IMR-90 (cell line): ENCODE measurements around the gene CDK5. TPM values are rescaled to one million over a fixed set of nuclear protein-coding genes. Genes with fewer than 3 reads are reported as not detected.

Experiments used
- ATAC-seq: fragments of 200-7000 bp; cut with Tn5 transposase; 2 replicates; pipeline ENCODE4 v1.9.1; 2020; ENCODE audit warnings: low read depth, mild to moderate bottlenecking, moderate library complexity
- BruUV-seq: library from RNA; stranded (reverse); fragments of 400-500 nt; replicated peaks from 2 replicates; lab custom pipeline; 2021; lab: Mats Ljungman, UMichigan
- CTCF ChIA-PET: fragments of 300-600 bp; formaldehyde crosslinking; extraction: SDS; loops from one replicate; lab custom pipeline; 2021; ENCODE audit warnings: antibody characterized with exemption; lab: Yijun Ruan, JAX
- POLR2A ChIA-PET: fragments of 300-600 bp; sonication (Branson Sonifier 250); formaldehyde crosslinking; loops from one replicate; lab custom pipeline; 2022; ENCODE audit warnings: antibody characterized with exemption; ENCODE audit not compliant: unreplicated experiment; lab: Charles Lee
- DNase-seq: peaks from one replicate; pipeline ENCODE4 v3.0.0; 2013
- H2AFZ ChIP-seq: replicated peaks from 2 replicates; pipeline ENCODE3; 2013; ENCODE audit warnings: low read length, mild to moderate bottlenecking; ENCODE audit not compliant: poor library complexity
- H2AK5ac ChIP-seq: 2 replicates; pipeline ENCODE4 v1.6.1; 2013; ENCODE audit warnings: low read depth, low read length, inconsistent platforms
- H2AK9ac ChIP-seq: replicated peaks from 2 replicates; pipeline ENCODE3; 2013; ENCODE audit warnings: mild to moderate bottlenecking, low read depth, low read length, moderate library complexity; ENCODE audit not compliant: poor library complexity
- H2BK120ac ChIP-seq: 2 replicates; pipeline ENCODE4 v1.6.1; 2013; ENCODE audit warnings: low read depth, low read length, inconsistent platforms
- H2BK15ac ChIP-seq: 3 replicates; pipeline ENCODE4 v1.6.1; 2013; ENCODE audit warnings: low read depth, low read length, inconsistent platforms
- H2BK20ac ChIP-seq: 2 replicates; pipeline ENCODE4 v1.6.1; 2013; ENCODE audit warnings: low read depth, mild to moderate bottlenecking, inconsistent platforms, low read length, moderate library complexity
- H2BK5ac ChIP-seq: 2 replicates; pipeline ENCODE4 v1.6.1; 2013; ENCODE audit warnings: mild to moderate bottlenecking, low read depth, low read length, inconsistent platforms; ENCODE audit not compliant: poor library complexity, severe bottlenecking
- H3K14ac ChIP-seq: replicated peaks from 2 replicates; pipeline ENCODE4 v1.6.1; 2013; ENCODE audit warnings: low read depth, low read length, inconsistent platforms
- H3K18ac ChIP-seq: 2 replicates; pipeline ENCODE4 v1.6.1; 2013; ENCODE audit warnings: low read depth, low read length, control low read depth
- H3K23ac ChIP-seq: 2 replicates; pipeline ENCODE4 v1.6.1; 2013; ENCODE audit warnings: low read depth, low read length, inconsistent platforms
- H3K27ac ChIP-seq: 2 replicates; pipeline ENCODE4 v1.5.1; 2013; ENCODE audit warnings: mild to moderate bottlenecking, control low read depth, low read length; ENCODE audit not compliant: insufficient read depth
- H3K27me3 ChIP-seq: 2 replicates; pipeline ENCODE4 v1.6.1; 2013; ENCODE audit warnings: low read length; ENCODE audit not compliant: control insufficient read depth, insufficient read depth
- H3K36me3 ChIP-seq: 2 replicates; pipeline ENCODE4 v1.6.1; 2013; ENCODE audit warnings: low read length, mixed read lengths; ENCODE audit not compliant: control insufficient read depth, insufficient read depth
- H3K4ac ChIP-seq: 2 replicates; pipeline ENCODE4 v1.6.1; 2013; ENCODE audit warnings: low read depth, low read length, inconsistent platforms
- H3K4me1 ChIP-seq: 2 replicates; pipeline ENCODE4 v1.6.1; 2013; ENCODE audit warnings: low read length, mixed read lengths; ENCODE audit not compliant: control insufficient read depth, insufficient read depth
- H3K4me2 ChIP-seq: 2 replicates; pipeline ENCODE4 v1.6.1; 2013; ENCODE audit warnings: low read depth, mild to moderate bottlenecking, control low read depth, low read length, moderate library complexity
- H3K4me3 ChIP-seq: 2 replicates; pipeline ENCODE4 v1.5.1; 2013; ENCODE audit warnings: low read depth, mild to moderate bottlenecking, control low read depth, low read length, moderate library complexity; ENCODE audit not compliant: insufficient read depth
- H3K56ac ChIP-seq: 2 replicates; pipeline ENCODE4 v1.6.1; 2013; ENCODE audit warnings: low read length, inconsistent platforms; ENCODE audit not compliant: insufficient read depth; ENCODE audit errors: extremely low read depth
- H3K79me1 ChIP-seq, 2 experiments: 2 replicates each; pipeline ENCODE4 v1.6.1; 2013; ENCODE audit warnings: low read length in 2 of 2, inconsistent platforms in 1 of 2, low read depth in 1 of 2
- H3K9ac ChIP-seq: 2 replicates; pipeline ENCODE4 v1.6.1; 2013; ENCODE audit warnings: low read depth, low read length, control low read depth
- H3K9me1 ChIP-seq: 2 replicates; pipeline ENCODE4 v1.6.1; 2013; ENCODE audit warnings: low read length, inconsistent platforms; ENCODE audit not compliant: insufficient read depth
- H3K9me3 ChIP-seq: 2 replicates; pipeline ENCODE4 v1.6.1; 2013; ENCODE audit warnings: low read length; ENCODE audit not compliant: control insufficient read depth, insufficient read depth
- H4K20me1 ChIP-seq: 2 replicates; pipeline ENCODE4 v1.6.1; 2013; ENCODE audit warnings: low read length, inconsistent platforms; ENCODE audit not compliant: insufficient read depth
- H4K5ac ChIP-seq: 2 replicates; pipeline ENCODE4 v1.6.1; 2013; ENCODE audit warnings: mild to moderate bottlenecking, low read depth, low read length, control low read depth
- H4K8ac ChIP-seq, 2 experiments: 2 replicates each; pipeline ENCODE4 v1.6.1; 2013; ENCODE audit warnings: low read depth in 2 of 2, low read length in 2 of 2, control low read depth in 1 of 2, inconsistent platforms in 1 of 2
- H4K91ac ChIP-seq: 2 replicates; pipeline ENCODE4 v1.6.1; 2013; ENCODE audit warnings: low read depth, low read length, inconsistent platforms; ENCODE audit not compliant: insufficient read depth
- BHLHE40 ChIP-seq: fragments of 150-350 bp; IDR thresholded peaks from 2 replicates; pipeline ENCODE4 v1.6.1; 2016; ENCODE audit warnings: mild to moderate bottlenecking, low read depth, low read length
- MAFK ChIP-seq: IDR thresholded peaks from 2 replicates; pipeline ENCODE4 v1.6.1; 2012; ENCODE audit warnings: low read depth, low read length, improper control_type of control experiment
- MAZ ChIP-seq: IDR thresholded peaks from 2 replicates; pipeline ENCODE4 v1.6.1; 2012; ENCODE audit warnings: low read depth, mild to moderate bottlenecking, low read length, improper control_type of control experiment, moderate library complexity, borderline replicate concordance
- RFX5 ChIP-seq: IDR thresholded peaks from 2 replicates; pipeline ENCODE4 v1.8.0; 2012; ENCODE audit warnings: low read depth, mild to moderate bottlenecking, low read length, moderate library complexity
- WGBS, 2 experiments: methylation state at CpG; one replicate each; pipeline versions ENCODE4 v1.1.5 to v1.1.7; 2013; ENCODE audit warnings: missing lambda C conversion rate in 2 of 2; ENCODE audit not compliant: insufficient read length in 1 of 2; ENCODE audit errors: extremely low coverage in 2 of 2; 5-methylcytosine and 5-hydroxymethylcytosine counted together
- dilution Hi-C: fragments of 300-500 bp; cut with HindIII; formaldehyde crosslinking; loops from one replicate; pipeline ENCODE4 v1.14.3; 2018; ENCODE audit warnings: low sequenced_read_pairs; ENCODE audit not compliant: unreplicated experiment
- in situ Hi-C: fragments of 300-500 bp; cut with MboI; formaldehyde crosslinking; loops from 3 replicates; pipeline ENCODE4 v1.14.3; 2019; ENCODE audit warnings: low sequenced_read_pairs, inconsistent platforms, mixed read lengths
- intact Hi-C: fragments of 100-400 bp; cut with micrococcal nuclease; formaldehyde crosslinking; loops from 2 replicates; pipeline ENCODE4 v1.10.0; 2022
- polyA plus RNA-seq, 3 experiments: library from polyadenylated mRNA; depleted of rRNA; stranded (reverse); fragments of >200 nt; gene quantifications; 2 replicates each; pipeline ENCODE4 v1.2.3, GENCODE V29; 2012; ENCODE audit warnings: low replicate concordance in 1 of 3
- total RNA-seq: library from RNA; depleted of rRNA; stranded (reverse); fragments of >200 nt; gene quantifications from 2 replicates; pipeline ENCODE4 v1.2.3, GENCODE V29; 2012

The CDK5 gene
- total and polyA plus RNA-seq, 2 of the 4 experiments (the other 2 are of a cell fraction): 22.4 to 34.8 TPM

GRCh38 chr7:151064993-151065392 is 7.3 kb upstream of the CDK5 start:
- dilution Hi-C loops: no loop called here

More at GRCh38 chr7:151064993-151065392, 7.3 kb upstream of the CDK5 start:
- H3K27me3 ChIP-seq: no peaks in the 10 kb centered on the region
- H3K23ac ChIP-seq: no peak overlapping the region
- no peak overlapping the region for H4K8ac ChIP-seq
- no peak overlapping the region for H2AK9ac ChIP-seq
- intact Hi-C loops (no loop called here), in situ Hi-C loops (no loop called here)
- H3K9me1 ChIP-seq: peaks cover 8% of the 10 kb centered on the region; the same call in 1 of the 2 replicates
- no peak overlapping the region for H3K4me2 ChIP-seq
- no peak overlapping the region for H4K5ac ChIP-seq
- no peak overlapping the region for H2BK5ac ChIP-seq
- peaks cover 50% of the 10 kb centered on the region for H3K36me3 ChIP-seq
- no peak overlapping the region for H4K91ac ChIP-seq
- peaks cover 33% of the 10 kb centered on the region for H3K4me1 ChIP-seq
- peak overlapping the region; percentile 33 for H2AFZ ChIP-seq
- H4K20me1 ChIP-seq: peaks cover 32% of the 10 kb centered on the region
- no peak overlapping the region for H3K27ac ChIP-seq
- no peak for TF ChIP-seq RFX5
- no peak for TF ChIP-seq MAFK
- no peak for TF ChIP-seq BHLHE40
- TF ChIP-seq MAZ: no peak
- peaks cover 24 to 62% of the 10 kb centered on the region in 2 experiments for H3K79me1 ChIP-seq
- H2BK15ac ChIP-seq: no peak overlapping the region
- DNase-seq (no peak), ATAC-seq (no peak)
- no peak overlapping the region for H3K4me3 ChIP-seq
- H3K9me3 ChIP-seq: no peaks in the 10 kb centered on the region
- H2AK5ac ChIP-seq: no peak overlapping the region
- CTCF ChIA-PET: no interaction called here
- no peak overlapping the region for H3K18ac ChIP-seq
- H3K9ac ChIP-seq: no peak overlapping the region
- no peak overlapping the region for H2BK20ac ChIP-seq
- H3K14ac ChIP-seq: no peak overlapping the region
- 100% methylated on average over 1 of the region's 6 CpGs; no CpG with 5 or more reads in 1 of the 2 experiments for WGBS, 2 experiments
- POLR2A ChIA-PET: no interaction called here
- H3K4ac ChIP-seq: no peak overlapping the region
- BruUV-seq: no TSS peak
- no peak overlapping the region for H2BK120ac ChIP-seq
- no peak overlapping the region for H3K56ac ChIP-seq
